Activated CD8-positive, alpha-beta memory T cell treated with anti-CD3 and anti-CD28 coated beads, Interleukin-2, amount 50 U/mL, for 1 hour (primary cell): ENCODE results near the gene SEC11C.
"Not testable (repeated sequence)": the region's sequence is repeated elsewhere in the genome, so short reads cannot be mapped to it uniquely, and the experiment has no call there.

Source experiments
- DNase-seq: peaks from one replicate; pipeline ENCODE4 v3.0.0-alpha.2; 2020; ENCODE audit errors: extremely low read depth

Gene SEC11C

GRCh38 chr18:59139615-59140301 is at the start of gene SEC11C:
SEC11C (plus strand) TSS chr18:59139884; CDS start chr18:59139949, 65 bp downstream.
- DNase-seq: peak; percentile 92

GRCh38 chr18:59090966-59091603 is 48.6 kb upstream of the SEC11C start:
- no peak for DNase-seq

DNA sequence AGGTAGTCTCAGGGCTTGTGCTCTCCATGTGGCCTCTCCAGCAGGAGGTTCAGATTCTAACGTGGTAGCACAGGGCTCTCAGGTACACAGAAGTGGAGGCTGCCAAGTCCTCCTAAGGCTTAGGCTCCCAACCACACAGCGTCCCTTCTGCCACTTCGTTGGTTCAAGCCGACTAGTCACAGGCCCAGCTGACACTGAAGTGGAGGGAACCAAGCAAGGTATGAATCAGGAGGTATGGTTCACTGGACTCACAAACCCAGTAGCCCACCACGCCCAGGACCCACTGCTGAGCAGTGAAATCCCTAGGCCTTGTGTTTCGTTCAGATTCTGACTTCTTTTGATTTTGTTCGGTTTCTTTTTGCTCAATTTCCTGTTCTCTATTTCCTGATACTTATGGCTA is 46.0 kb upstream of the SEC11C start:
- no peak for DNase-seq

DNA sequence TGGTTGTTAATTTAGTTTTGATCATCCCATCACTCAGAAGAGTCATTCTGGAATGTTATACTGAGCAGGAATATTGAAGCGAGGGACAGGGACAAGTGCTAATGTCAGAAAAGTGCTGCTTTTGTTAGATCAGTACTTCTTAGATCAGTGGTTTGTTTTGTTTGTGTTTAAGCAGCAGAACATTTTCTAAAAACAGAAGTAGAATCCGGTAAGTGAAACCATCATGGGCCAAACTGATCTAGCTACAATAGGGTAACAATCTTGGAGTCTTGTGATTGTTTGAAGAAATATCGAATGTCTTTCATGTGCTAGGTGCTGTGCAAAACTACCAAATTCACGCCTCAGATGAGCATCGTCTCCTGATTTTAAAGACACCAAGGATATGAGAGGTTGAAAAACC is 45.1 kb upstream of the SEC11C start:
- no peak for DNase-seq

DNA sequence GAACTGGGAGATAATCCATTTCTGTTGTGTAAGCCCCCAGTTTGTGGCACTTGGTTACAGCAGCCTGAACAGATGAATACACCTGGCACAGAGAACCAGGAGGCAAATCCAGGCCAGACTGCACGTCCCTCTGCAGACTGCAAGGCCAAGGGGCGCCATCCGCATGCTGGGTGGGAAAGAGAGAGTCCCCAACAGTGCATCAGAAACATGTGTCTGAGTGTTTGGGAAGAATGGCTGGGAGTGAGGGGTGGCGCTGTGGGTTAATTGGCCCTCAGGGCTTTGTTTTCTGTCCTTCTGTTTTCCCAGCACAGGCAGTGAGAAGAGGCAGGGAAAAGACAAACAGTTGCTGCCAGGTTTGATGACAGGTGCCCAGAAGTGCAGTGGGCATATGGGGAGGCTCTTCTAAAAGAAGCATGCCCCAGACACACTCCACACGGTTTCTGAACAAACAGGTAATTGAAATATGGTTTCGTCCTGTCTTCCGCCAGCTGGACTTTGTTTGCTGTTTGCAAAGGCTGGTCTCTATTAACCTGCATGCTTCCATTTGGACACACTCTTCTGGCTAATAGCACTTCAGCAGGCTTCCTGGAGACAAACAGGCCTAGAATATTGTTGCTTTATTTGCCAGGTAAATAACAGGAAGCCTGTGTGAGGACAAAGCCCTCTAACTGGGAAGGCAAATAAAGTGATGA is 43.4 kb upstream of the SEC11C start:
- DNase-seq: no peak

GRCh38 chr18:59101830-59102414 is 37.8 kb upstream of the SEC11C start:
- no peak for DNase-seq

- no peak for DNase-seq
Observed at GRCh38 chr18:59109375-59109774, 30.3 kb upstream of the SEC11C start.

DNA sequence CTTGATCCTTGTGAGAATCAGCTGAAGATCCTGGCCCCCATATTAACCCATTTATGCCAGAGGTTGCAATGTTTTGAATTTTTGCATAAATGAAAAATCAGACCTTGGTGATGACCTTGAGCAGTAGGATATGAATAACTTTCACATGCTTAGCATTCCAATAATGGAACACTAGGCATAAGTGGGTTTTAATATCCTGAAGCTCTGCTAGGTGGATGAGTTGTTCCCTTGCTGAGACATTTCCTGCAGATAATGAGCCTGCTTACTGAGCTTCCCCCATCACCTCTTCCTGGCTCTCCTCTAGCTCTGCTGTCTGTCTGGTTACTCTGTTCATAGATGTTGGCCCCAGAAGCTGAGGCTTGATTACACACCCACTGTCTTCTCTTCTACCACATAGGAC is 25.5 kb upstream of the SEC11C start:
- no peak for DNase-seq

GRCh38 chr18:59123588-59124369 is 15.9 kb upstream of the SEC11C start:
- DNase-seq: no peak

- DNase-seq: no peak
Observed at GRCh38 chr18:59124370-59124704, 15.3 kb upstream of the SEC11C start.

GRCh38 chr18:59127047-59127446 is 12.6 kb upstream of the SEC11C start:
- DNase-seq: no peak

- no peak for DNase-seq
Observed at GRCh38 chr18:59129951-59130703, 9.6 kb upstream of the SEC11C start.

DNA sequence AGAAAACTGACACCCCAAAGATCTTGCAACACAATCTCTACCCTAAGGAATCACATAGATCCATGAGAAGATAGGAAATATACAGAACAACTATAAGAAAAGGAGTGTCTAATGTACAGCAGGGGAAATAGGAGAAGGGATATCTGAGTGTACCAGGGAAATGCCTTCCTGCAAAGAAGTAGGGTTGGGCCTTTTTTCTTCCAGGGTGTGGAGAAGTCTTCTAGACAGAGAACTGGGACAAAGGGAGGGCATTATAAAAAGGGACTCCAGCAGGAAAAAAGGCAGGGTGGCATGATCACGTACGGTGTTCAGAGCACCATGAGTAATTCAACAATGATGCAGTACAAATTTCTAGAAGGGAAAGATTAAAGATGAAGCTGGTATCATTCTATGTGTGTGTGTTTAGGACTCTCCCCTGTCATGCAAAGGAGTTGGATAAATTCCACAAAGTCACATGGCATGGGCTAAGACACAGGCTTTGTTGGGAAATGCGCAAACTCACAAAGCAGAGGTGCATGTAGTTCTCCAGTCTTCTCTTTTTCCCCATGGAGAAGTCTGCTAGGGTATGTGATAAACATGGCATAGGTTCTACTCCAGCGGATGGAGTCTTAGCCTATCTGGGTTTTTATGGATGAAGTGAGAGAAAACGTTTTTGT is 6.7 kb upstream of the SEC11C start:
- no peak for DNase-seq

DNA sequence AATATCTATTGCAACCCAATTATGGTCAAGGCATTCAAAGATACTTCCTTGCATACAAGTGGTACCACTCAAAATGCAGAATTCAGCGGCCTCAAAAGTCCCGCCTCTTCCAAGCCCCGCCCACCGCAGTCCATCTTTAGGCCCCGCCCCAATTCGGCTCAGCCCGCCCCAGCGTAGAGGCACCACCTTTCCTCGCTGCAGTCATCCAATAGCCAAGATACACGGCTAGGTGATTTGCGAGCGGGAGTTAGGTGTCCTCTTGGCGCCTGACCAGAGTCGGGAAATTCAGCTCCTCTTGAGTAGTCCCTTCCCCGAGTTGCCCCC is 431 bp upstream of the SEC11C start:
- DNase-seq: peak; percentile 77

GRCh38 chr18:59140302-59140885 is 710 bp downstream of the SEC11C start:
- DNase-seq: no peak

DNA sequence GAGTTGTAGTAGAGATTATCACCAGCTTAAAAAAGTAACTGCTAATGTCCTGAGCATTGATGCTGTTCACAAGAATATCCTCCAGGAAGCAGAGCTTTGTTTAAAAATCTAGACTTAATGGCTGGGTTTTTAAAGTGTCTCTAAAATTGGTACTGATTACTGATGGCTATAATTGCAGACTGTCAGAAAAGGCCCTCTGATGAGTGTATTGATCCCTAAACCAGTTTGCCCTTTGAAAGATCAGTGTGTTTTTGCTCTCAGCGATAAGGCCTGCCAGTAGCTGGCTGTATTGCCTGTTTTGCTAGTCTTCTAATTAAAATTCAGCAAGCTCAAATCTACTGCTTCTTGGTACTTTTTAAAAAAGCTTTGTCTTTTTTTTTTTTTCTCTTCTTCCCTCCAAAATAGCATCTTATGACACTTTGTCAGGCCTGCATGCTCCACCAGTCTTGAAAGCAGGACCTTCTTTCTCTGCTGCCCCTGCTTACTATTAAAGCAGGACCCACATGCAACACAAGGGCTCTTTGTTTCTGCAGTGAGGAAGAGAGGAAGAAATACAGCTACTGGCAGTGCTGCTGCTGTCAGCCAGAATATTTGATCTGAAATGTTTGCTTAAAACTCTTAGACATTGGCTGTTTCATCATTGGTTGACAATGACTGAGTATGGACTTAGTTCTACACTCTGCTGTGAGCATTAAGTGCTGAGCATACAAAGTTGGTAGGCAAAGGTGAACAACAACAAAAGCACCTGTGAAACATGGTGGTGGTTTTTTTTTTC is 1.8 kb downstream of the SEC11C start:
- DNase-seq: no peak

DNA sequence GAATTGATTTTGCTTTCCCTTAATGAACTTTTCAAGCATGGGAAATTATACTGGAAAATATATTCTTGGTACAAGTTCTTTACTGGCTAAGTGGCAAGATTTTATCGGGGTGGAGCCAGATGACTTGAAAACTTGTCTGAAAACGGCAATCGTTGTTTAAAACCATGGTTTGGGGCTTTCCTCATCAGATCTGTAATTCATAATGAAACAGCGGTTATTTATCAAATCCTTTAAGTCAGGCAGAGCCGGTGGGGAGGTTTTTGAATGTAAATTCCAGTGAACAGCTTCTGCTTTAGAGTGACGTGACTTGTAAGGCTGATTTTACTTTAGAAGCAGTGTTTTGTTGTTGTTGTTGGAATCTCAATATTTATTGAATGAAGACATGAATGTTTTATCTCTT is 2.6 kb downstream of the SEC11C start:
- DNase-seq: no peak

- not testable (repeated sequence) for DNase-seq
Observed at GRCh38 chr18:59142800-59143416, 3.2 kb downstream of the SEC11C start.

- no peak for DNase-seq
Observed at GRCh38 chr18:59143441-59143840, 3.8 kb downstream of the SEC11C start.
